Keratinocyte (primary cell): ENCODE data around the gene ZNF264.

Experiments
- CTCF ChIP-seq, 3 experiments: IDR thresholded peaks in 1 of 3; conservative IDR thresholded peaks in 1 of 3; optimal IDR thresholded peaks in 1 of 3; 2 replicates in 2 of 3; 3 replicates in 1 of 3; pipeline versions ENCODE3 to v1.5.1; 2011; ENCODE audit warnings: low read length in 3 of 3, mild to moderate bottlenecking in 3 of 3, moderate library complexity in 2 of 3, control low read depth in 1 of 3, inconsistent platforms in 1 of 3; ENCODE audit not compliant: insufficient read depth in 2 of 3; ENCODE audit errors: extremely low read depth in 1 of 3
- EZH2 ChIP-seq: IDR thresholded peaks from one replicate; pipeline ENCODE4 v1.6.1; 2012; ENCODE audit warnings: inconsistent platforms, mild to moderate bottlenecking, low read length, moderate library complexity

- TF ChIP-seq CTCF (optimal IDR thresholded peaks at IDR 0.05 in 1 of 3, IDR thresholded peaks at IDR 0.05 in 1 of 3, conservative IDR thresholded peaks at IDR 0.05 in 1 of 3; ENCODE audit: extremely low read depth in 1 of 3, insufficient read depth in 2 of 3, low read length in 3 of 3) (no peak), EZH2 (no peak)
Measured at GRCh38 chr19:57263244-57263741, 72.0 kb downstream of the ZNF264 start.
